Measurements from ENCODE around the gene TRANK1.

DNA sequence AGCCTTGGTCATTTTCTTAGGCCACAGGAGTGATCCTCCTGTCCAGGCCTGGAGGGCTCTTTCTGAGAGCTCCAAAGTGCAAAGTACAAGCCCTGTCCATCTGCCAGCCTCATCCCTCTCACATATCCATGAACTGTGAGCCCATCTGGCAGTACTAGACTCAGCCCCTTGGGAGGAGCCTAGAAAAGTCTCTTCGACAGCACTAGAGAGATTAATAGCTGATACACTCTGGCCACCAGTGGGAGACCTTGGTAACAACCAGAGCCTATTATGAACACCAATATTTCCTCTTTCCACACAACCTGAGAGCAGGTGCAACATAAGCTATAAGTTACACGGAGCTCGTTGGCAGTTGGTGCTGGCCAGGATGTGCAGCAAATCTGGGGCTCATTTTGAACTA, 121.0 kb downstream of the TRANK1 start:
- TF ChIP-seq, protein P1, sequence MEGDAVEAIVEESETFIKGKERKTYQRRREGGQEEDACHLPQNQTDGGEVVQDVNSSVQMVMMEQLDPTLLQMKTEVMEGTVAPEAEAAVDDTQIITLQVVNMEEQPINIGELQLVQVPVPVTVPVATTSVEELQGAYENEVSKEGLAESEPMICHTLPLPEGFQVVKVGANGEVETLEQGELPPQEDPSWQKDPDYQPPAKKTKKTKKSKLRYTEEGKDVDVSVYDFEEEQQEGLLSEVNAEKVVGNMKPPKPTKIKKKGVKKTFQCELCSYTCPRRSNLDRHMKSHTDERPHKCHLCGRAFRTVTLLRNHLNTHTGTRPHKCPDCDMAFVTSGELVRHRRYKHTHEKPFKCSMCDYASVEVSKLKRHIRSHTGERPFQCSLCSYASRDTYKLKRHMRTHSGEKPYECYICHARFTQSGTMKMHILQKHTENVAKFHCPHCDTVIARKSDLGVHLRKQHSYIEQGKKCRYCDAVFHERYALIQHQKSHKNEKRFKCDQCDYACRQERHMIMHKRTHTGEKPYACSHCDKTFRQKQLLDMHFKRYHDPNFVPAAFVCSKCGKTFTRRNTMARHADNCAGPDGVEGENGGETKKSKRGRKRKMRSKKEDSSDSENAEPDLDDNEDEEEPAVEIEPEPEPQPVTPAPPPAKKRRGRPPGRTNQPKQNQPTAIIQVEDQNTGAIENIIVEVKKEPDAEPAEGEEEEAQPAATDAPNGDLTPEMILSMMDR (conservative IDR thresholded peaks at IDR 0.05; ENCODE audit: low read depth, low read length): no peak
- TF ChIP-seq, protein P2, sequence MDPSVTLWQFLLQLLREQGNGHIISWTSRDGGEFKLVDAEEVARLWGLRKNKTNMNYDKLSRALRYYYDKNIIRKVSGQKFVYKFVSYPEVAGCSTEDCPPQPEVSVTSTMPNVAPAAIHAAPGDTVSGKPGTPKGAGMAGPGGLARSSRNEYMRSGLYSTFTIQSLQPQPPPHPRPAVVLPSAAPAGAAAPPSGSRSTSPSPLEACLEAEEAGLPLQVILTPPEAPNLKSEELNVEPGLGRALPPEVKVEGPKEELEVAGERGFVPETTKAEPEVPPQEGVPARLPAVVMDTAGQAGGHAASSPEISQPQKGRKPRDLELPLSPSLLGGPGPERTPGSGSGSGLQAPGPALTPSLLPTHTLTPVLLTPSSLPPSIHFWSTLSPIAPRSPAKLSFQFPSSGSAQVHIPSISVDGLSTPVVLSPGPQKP (IDR thresholded peaks at IDR 0.05; ENCODE audit: borderline replicate concordance, low read depth, low read length): no peak
- no peak for TF ChIP-seq FOS (IDR thresholded peaks at IDR 0.05; ENCODE audit: low read depth, low read length)
- no peak for TF ChIP-seq CEBPB (IDR thresholded peaks at IDR 0.05; ENCODE audit: low read depth, low read length)
- no peak for TF ChIP-seq POLR2A (IDR thresholded peaks at IDR 0.05; ENCODE audit: low read depth, low read length)
- TF ChIP-seq MXI1 (IDR thresholded peaks at IDR 0.05; ENCODE audit: borderline replicate concordance, low read depth, low read length): no peak
- TF ChIP-seq NFE2L2 (IDR thresholded peaks at IDR 0.05; ENCODE audit: low read depth, low read length): no peak
- no peak for TF ChIP-seq MAFK (IDR thresholded peaks at IDR 0.05; ENCODE audit: low read depth, low read length)
- TF ChIP-seq RCOR1 (IDR thresholded peaks at IDR 0.05; ENCODE audit: insufficient replicate concordance, low read length): no peak
- TF ChIP-seq SMC3 (IDR thresholded peaks at IDR 0.05; ENCODE audit: low read depth, low read length): no peak
- TF ChIP-seq RAD21 (IDR thresholded peaks at IDR 0.05; ENCODE audit: low read length): no peak
- no peak for TF ChIP-seq MAZ (IDR thresholded peaks at IDR 0.05; ENCODE audit: borderline replicate concordance, low read depth, low read length)
- TF ChIP-seq CHD1 (IDR thresholded peaks at IDR 0.05; ENCODE audit: low read depth, low read length): no peak
- no peak for TF ChIP-seq RFX5 (IDR thresholded peaks at IDR 0.05; ENCODE audit: low read depth, low read length)

All from IMR-90 (cell line).